GM21737 (cell line): Measurements from ENCODE around the gene ABLIM2.
A peak's percentile ranks its signal among the peaks of the same experiment; 100 is the strongest.

ENCODE experiments used
- ATAC-seq: cut with Tn5 transposase; IDR thresholded peaks from one replicate; pipeline ENCODE4 v1.9.1; 2021; ENCODE audit warnings: mild to moderate bottlenecking, moderate library complexity; ENCODE audit not compliant: unreplicated experiment

Gene ABLIM2

DNA sequence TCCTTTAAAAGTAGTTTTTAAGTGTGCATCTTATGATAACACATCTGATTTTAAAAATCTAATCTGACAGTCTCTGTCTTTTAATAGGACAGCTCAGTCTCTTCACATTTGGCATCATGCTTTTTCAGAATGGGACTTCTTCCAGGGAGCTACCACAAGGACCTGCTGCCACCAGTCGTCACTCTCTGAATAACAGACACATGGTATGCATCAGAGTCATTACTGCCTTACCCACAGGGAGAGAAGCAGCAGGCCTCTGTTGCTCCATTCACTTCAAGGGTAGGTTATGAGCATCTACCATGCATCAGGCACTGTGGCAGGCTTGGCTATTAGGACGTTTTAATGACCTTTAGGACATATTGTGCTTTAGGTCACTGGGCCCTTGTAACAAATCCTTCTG lies 169.0 kb downstream of the ABLIM2 start:
- ATAC-seq, result no peak

- ATAC-seq, result no peak
These were observed 170.2 kb downstream of the ABLIM2 start for GRCh38 chr4:7988437-7988836.

DNA sequence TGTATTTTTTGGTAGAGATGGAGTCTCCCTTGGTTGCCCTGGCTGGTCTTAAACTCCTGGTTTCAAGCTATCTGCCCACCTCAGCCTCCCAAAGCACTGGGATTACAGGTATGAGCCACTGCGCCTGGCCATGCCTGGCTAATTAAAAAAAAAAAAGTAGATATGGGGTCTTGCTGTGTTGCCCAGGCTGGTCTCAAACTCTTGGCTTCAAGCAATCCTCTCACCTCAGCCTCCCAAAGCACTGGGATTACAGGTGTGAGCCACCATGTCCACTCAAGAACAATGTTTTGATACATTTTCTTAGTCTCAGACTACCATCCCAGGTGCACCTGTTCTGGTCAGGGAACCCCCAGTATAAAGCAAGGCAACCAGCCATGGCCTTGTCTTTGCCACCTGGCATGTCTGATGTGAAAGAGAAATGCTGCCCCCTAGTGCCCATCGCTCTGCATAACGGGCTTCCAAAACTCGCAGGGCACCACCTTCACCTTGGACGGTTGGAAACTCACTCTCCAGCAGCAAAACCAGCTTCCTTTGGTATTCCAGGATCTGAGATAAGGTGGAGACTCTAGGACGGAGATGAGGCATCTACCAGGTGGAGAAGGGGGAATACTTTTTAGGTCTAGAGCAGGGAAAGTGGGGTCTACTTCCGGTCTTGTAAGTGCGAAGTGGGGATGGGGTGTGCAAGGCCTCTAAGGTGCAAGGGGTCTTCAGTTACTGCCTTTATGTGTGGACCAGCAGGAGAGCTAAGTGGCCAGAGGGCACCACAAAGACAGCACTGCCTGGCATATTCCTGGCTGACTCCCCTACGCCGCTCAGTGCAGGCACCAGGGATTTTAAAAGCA lies 171.2 kb downstream of the ABLIM2 start:
- ATAC-seq, result peak; percentile 72

DNA sequence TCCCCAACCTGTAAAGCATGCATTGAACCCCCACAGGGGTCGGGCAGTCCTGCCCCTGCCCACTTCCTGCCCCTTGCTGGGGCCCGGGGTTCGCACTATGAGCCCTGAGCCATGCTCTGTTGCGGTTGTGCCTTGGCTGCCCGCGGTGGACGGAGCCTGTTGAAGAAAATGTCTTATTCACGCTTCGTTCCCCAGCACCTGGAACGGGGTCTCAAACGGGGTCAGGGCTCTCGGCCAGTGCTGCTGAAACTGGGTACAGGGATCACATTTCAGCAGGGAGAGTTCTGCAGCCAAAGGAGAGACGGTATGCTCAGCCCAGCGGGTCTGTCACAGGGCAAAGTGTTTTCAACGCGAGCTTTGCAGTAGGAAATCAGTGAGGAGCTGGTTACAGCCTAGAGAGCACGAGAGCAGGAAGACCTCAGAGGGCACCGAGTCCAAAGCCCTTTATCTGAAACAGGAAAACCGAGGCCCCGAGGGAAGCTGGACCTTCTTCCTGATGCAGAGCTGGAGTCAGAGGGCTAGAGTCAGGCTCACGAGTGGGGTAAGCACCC lies 172.6 kb downstream of the ABLIM2 start:
- ATAC-seq, result no peak

GRCh38 chr4:7985072-7985471 lies 173.5 kb downstream of the ABLIM2 start:
- no peak for ATAC-seq

DNA sequence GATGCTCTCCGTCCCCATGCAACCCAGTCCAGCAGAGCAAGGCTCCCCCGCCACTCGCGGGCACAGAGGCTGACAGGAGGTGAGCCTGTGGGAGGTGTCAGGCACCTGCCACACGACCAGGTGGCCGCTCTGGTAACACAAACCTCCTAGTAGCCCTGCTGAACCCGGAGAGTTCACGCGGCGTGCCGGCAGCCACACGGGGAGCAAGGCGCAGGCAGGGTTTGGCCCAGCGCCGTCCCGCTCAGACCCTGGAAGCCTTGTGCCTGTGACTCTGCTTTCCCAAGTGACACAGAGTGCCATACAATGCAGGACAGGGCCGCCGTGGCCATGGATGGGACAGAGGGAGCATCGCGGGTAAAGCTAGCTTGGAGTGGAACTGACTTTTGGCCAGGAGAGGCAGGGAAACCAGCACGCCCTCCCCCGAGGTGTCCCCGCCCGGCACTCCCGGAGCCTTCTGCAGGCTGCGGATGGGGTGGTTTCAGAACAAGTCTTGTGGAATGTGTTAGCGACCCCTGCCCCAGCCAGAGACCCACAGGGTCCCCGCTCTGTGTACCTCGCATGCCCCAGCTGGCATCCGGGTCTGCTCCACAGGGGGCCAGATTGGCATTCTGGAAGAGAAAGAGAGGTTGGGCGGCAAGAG lies 174.2 kb downstream of the ABLIM2 start:
- ATAC-seq, result no peak

DNA sequence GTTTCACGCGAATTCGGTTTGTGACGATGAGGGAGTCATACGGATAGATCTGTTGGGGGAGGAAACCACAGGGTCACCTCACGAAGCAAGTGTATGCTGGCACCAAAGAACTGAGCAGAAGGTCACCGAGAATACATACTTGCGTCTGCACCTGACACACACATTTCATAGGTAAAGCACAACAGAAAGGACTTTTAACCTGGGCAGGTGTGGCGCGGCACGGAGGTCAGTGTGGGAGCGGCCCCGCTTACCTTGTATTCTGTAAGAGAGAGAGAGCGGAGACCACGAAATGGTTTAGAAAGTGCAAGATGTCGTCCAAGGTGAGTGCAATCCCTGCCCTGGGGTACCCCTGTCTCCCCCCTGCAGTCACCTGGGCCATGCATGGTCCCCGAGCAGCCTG lies 175.3 kb downstream of the ABLIM2 start:
- ATAC-seq, result no peak

GRCh38 chr4:7981738-7982394 lies 176.7 kb downstream of the ABLIM2 start:
- ATAC-seq, result no peak

DNA sequence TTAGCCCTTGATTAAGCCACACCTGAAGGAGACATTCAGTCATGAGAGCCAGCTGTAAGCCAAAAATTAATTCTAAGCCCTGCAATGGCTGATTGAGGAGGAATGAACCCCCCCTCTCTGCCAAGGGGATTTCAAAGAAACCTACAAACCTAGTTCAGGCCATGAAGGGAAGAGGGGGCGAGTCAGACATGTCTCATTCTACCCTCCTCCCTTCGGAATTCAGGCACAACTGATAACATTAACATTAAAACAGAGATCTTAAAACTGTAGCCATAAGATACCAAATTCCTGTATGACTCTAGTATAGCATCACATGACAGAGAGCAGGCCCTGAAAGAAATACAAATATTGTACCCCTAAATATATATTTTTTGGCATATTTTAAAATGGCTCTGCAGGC lies 178.6 kb downstream of the ABLIM2 start:
- no peak for ATAC-seq

- ATAC-seq, result no peak
These were observed 179.0 kb downstream of the ABLIM2 start for GRCh38 chr4:7979652-7979968.

DNA sequence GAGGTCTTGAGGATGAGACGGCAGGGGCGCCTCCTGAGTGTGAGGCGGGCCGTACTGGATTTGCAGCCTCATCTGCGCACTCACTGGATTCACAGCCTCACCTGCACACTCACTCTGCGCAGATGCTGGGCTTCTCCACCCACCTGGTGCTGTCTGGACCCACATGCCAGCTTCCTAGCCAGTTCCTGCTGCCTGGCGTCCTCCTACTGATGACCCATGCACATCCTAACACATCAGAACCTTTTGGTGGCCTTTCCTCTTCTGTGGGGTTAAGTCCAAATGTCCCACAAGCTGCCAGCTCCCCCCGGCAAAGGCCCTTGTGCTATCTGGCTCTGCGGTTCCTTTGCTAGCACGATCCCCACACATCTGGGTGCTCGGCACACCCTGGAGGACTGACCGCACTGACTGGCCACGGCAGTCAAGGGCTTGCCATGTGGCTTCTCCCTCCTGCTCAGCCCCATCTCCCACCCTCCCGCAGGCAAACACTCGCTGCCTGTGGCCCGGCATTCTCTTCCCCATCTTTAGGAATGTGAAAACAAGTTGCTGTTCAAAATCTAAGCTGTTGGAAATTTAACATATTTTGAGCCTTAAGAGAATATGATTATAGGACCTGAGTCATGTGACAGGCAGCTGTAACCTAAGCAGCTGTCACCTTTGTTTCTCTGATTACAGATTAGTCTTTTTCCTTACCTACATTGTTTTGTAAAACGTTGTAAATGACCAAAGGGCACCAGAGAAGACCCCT lies 179.5 kb downstream of the ABLIM2 start:
- ATAC-seq, result no peak

- ATAC-seq, result no peak
These were observed 180.1 kb downstream of the ABLIM2 start for GRCh38 chr4:7978489-7978888.

DNA sequence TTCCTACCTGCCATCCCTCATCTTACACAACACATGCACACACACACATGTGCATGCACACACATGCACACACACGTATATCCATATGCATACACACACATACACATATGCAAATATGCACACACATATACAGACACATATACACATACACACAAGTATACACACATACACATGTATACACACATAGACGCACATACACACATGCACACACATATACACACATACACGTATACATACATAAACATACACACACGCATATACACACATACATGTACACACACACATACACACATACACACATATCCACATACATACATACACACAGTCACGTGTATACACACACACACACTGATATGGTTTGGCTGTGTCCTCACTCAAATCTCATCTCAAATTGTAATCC lies 182.0 kb downstream of the ABLIM2 start:
- no peak for ATAC-seq

- no peak for ATAC-seq
These were observed 182.6 kb downstream of the ABLIM2 start for GRCh38 chr4:7976025-7976424.

DNA sequence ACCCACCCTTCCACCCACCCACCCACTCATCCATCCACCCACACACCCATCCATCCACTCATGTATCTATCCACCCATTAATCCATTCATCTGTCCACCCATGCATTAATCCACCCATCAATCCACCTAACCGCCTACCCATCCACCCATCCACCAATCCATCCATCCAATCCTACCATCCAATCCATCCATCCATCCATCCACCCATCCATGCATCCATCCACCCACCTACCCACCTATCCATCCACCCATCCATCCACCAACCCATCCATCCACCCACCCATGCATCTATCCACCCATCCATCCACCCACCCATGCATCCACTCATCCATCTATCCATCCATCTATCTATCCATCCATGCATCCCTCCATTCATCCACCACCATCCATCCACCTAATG lies 184.2 kb downstream of the ABLIM2 start:
- no peak for ATAC-seq

- ATAC-seq, result no peak
These were observed 185.1 kb downstream of the ABLIM2 start for GRCh38 chr4:7973545-7973981.

- no peak for ATAC-seq
These were observed 186.6 kb downstream of the ABLIM2 start for GRCh38 chr4:7971881-7972500.

DNA sequence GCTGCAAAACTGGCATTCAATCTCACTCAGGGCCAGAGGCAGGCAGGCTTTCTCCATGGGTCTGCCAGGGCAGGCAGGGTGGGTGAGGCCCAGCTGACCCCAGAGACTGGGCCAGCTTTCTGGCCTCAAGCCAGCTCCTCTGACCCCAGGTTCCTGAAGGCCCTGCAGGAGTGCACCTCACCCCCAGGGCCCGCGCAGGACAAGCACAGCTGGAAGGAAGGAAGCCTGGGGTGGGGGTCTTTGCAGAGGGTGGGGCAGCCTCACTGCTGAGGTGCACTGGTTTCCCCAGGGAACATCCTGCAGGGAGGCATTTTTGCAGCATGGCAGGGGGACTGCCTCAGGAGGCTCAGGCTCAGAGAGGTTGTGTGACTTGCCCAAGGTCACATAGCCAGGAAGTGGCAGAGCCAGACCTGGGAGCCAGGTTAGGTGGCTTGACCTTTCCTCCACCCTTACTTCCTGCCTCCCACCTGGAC lies 187.4 kb downstream of the ABLIM2 start:
- ATAC-seq, result no peak

- peak; percentile 10 for ATAC-seq
These were observed 188.2 kb downstream of the ABLIM2 start for GRCh38 chr4:7970361-7970946.

DNA sequence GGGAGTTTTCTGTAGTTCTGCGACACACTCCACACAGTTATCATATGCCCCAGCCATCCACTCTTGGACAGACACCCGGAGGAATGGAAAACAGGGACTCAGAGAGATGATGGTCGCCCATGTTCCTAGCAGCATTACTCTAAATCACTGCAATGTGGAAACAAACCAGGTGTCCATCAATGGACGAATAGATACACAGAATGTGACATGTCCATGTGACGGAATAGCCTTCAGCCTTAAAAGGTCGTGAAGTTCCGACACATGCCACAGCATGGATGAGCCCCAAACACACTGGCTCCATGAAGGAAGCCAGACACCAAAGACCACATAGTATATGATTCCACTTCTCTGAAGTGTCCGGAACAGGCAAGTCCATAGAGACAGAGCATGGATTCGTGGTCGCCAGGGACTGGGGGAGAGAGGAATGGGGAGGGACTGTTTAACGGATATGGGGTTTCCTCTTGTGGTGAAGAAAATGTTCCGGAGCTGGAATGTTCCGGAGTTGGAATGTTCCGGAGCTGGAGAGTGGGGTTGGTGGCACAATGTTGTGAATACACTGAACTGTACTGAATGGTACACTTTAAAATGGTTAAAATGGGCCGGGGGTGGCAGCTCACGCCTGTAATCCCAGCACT lies 190.2 kb downstream of the ABLIM2 start:
- no peak for ATAC-seq
